B cell (primary cell): ENCODE results near the gene KRT33B. TPM values are rescaled to one million over a fixed set of nuclear protein-coding genes. Genes with fewer than 3 reads are reported as not detected.

Experiments
- ATAC-seq: fragments of 200-7000 bp; cut with Tn5 transposase; one replicate; pipeline ENCODE4 v1.10.0; 2021; ENCODE audit warnings: low read depth, mild to moderate bottlenecking, moderate number of reproducible peaks, moderate library complexity
- CTCF ChIA-PET: fragments of 350-600 bp; sonication (Branson Sonifier 250); formaldehyde crosslinking; loops from one replicate; lab custom pipeline; 2021; ENCODE audit warnings: antibody characterized with exemption, inconsistent platforms; lab: Charles Lee
- POLR2A ChIA-PET: fragments of 350-600 bp; sonication (Branson Sonifier 250); formaldehyde crosslinking; loops from one replicate; lab custom pipeline; 2021; ENCODE audit warnings: antibody characterized with exemption; lab: Charles Lee
- DNase-seq: peaks from one replicate; pipeline ENCODE4 v3.0.0; 2013
- H2AFZ ChIP-seq: 2 replicates; pipeline ENCODE4 v1.6.1; 2012; ENCODE audit warnings: mild to moderate bottlenecking, low read depth, low read length; ENCODE audit not compliant: insufficient read depth, poor library complexity, severe bottlenecking
- H3K27ac ChIP-seq, 2 donors: 1 replicate in 1 of 2; 2 replicates in 1 of 2; pipeline ENCODE4 v1.5.1; 2012 to 2013; ENCODE audit warnings: low read length in 2 of 2, mild to moderate bottlenecking in 2 of 2, moderate library complexity in 1 of 2
- H3K27me3 ChIP-seq, 4 experiments: fragments of 200-600 bp in 1 of 4; sonication (generic) in 1 of 4; replicated peaks in 1 of 4; 1 replicate in 2 of 4; 2 replicates in 2 of 4; pipeline versions ENCODE4 v1.6.1 to v1.7.0; 2013 to 2016; ENCODE audit warnings: low read length in 3 of 4, mild to moderate bottlenecking in 2 of 4, mixed read lengths in 1 of 4, moderate library complexity in 1 of 4; ENCODE audit not compliant: insufficient read depth in 4 of 4, control insufficient read depth in 3 of 4; ENCODE audit errors: control extremely low read depth in 1 of 4
- H3K36me3 ChIP-seq, 2 experiments: replicated peaks in 1 of 2; 1 replicate in 1 of 2; 2 replicates in 1 of 2; pipeline versions ENCODE4 v1.6.1 to v1.7.1; 2013; ENCODE audit warnings: low read length in 1 of 2; ENCODE audit not compliant: insufficient read depth in 2 of 2, control insufficient read depth in 1 of 2; ENCODE audit errors: control extremely low read depth in 1 of 2, extremely low read depth in 1 of 2
- H3K4me1 ChIP-seq, 2 donors: fragments of 200-600 bp in 1 of 2; sonication (generic) in 1 of 2; 1 replicate in 1 of 2; 2 replicates in 1 of 2; pipeline versions ENCODE4 v1.5.1 to v1.6.1; 2013 to 2017; ENCODE audit warnings: low read length in 2 of 2; ENCODE audit not compliant: control insufficient read depth in 2 of 2, insufficient read depth in 2 of 2
- H3K4me2 ChIP-seq: replicated peaks from 2 replicates; pipeline ENCODE3; 2012; ENCODE audit warnings: mild to moderate bottlenecking, low read depth, low read length; ENCODE audit not compliant: poor library complexity, severe bottlenecking
- H3K4me3 ChIP-seq, 5 experiments: fragments of 200-600 bp in 1 of 5; sonication (generic) in 1 of 5; 1 replicate in 3 of 5; 2 replicates in 2 of 5; pipeline versions ENCODE4 v1.5.1 to v1.7.0; 2011 to 2016; ENCODE audit warnings: low read length in 4 of 5, mild to moderate bottlenecking in 4 of 5, low read depth in 2 of 5, control low read depth in 1 of 5, moderate library complexity in 1 of 5; ENCODE audit not compliant: insufficient read depth in 1 of 5; ENCODE audit errors: control extremely low read depth in 1 of 5, extremely low read depth in 1 of 5
- H3K79me2 ChIP-seq: fragments of 200-600 bp; sonication (generic); one replicate; pipeline ENCODE4 v1.6.0; 2016; ENCODE audit warnings: low read length; ENCODE audit not compliant: control insufficient read depth, insufficient read depth
- H3K9ac ChIP-seq: fragments of 200-600 bp; sonication (generic); 2 replicates; pipeline ENCODE4 v1.6.1; 2017; ENCODE audit warnings: mild to moderate bottlenecking, low read length, moderate library complexity
- H3K9me3 ChIP-seq, 3 donors: one replicate each; pipeline versions ENCODE4 v1.6.1 to v1.7.1; 2013; ENCODE audit warnings: low read length in 2 of 3; ENCODE audit not compliant: control insufficient read depth in 2 of 3, insufficient read depth in 1 of 3; ENCODE audit errors: control extremely low read depth in 1 of 3
- H4K20me1 ChIP-seq: 2 replicates; pipeline ENCODE4 v1.6.0; 2012; ENCODE audit warnings: mild to moderate bottlenecking, low read length; ENCODE audit not compliant: insufficient read depth, control insufficient read depth, poor library complexity, severe bottlenecking
- H3K27ac Mint-ChIP-seq: one replicate; pipeline ENCODE4 v1.8.0; 2021; ENCODE audit warnings: mixed read lengths
- H3K27me3 Mint-ChIP-seq: one replicate; pipeline ENCODE4 v1.8.0; 2021; ENCODE audit warnings: mixed read lengths
- H3K4me1 Mint-ChIP-seq: one replicate; pipeline ENCODE4 v1.8.0; 2021; ENCODE audit warnings: mixed read lengths
- H3K4me3 Mint-ChIP-seq: one replicate; pipeline ENCODE4 v1.8.0; 2021; ENCODE audit warnings: mixed read lengths
- H3K9me3 Mint-ChIP-seq: one replicate; pipeline ENCODE4 v1.8.0; 2022; ENCODE audit warnings: mixed read lengths; ENCODE audit not compliant: insufficient read depth
- EZH2 ChIP-seq: IDR thresholded peaks from 2 replicates; pipeline ENCODE4 v1.6.1; 2012; ENCODE audit warnings: borderline replicate concordance, low read depth, mild to moderate bottlenecking, moderate library complexity, low read length; ENCODE audit not compliant: insufficient read depth, poor library complexity, severe bottlenecking
- WGBS: methylation state at CpG from one replicate; pipeline ENCODE4 v1.1.5; 2013; ENCODE audit warnings: missing lambda C conversion rate; ENCODE audit not compliant: insufficient coverage; 5-methylcytosine and 5-hydroxymethylcytosine counted together
- intact Hi-C: fragments of 100-400 bp; cut with micrococcal nuclease; formaldehyde crosslinking; loops from one replicate; pipeline ENCODE4 v1.10.0; 2022
- polyA plus RNA-seq: library from polyadenylated mRNA; depleted of rRNA; stranded (reverse); fragments of >200 nt; gene quantifications from 2 replicates; pipeline ENCODE4 v1.2.3, GENCODE V29; 2012
- total RNA-seq, 2 donors: library from RNA; stranded (reverse); fragments of 120-200 nt in 1 of 2; gene quantifications; 1 replicate in 1 of 2; 2 replicates in 1 of 2; pipeline versions ENCODE4 v1.2.3 to v1.2.4, GENCODE V29; 2013 to 2022
- TF ChIP-seq, protein P1 (sequence below): fragments of 200-600 bp; IDR thresholded peaks from one replicate; pipeline ENCODE4 v1.8.0; 2022; ENCODE audit warnings: antibody characterized with exemption, mild to moderate bottlenecking

KRT33B gene
- total and polyA plus RNA-seq, 2 donors (not counting 1 experiment from before 2014, with no cell fraction given) = not detected

DNA sequence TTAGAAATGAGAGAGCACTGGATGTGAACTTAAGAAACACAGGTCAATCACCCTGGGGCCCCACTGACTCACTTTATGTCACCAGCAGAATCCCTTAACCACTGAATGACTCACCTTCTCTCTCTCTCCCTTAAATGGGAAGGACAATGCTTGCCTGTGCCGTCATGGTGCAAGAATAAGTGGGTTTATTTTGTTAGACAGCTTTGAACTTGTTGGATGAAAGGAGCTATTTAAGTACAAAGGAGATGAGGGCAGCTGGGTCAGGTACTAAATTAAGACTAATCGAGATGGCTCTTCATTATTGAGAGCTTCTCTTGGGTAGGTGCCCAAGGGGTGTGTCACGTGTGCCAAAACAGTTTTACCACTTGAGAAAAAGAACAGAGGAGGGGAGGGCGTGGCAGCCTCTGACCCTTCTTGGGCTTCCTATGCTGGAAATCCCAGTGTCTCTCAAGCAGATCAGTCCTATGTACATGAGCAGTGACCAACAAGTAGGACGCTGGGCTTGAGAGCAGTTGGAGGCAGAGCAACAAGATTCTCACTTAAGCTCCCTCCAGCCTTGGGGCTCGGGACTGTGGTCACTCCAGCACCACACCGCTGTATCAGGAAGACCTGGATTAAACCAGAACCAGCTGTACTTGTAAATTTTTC, 34.5 kb upstream of the KRT33B start:
- DNase-seq = no peak

DNA sequence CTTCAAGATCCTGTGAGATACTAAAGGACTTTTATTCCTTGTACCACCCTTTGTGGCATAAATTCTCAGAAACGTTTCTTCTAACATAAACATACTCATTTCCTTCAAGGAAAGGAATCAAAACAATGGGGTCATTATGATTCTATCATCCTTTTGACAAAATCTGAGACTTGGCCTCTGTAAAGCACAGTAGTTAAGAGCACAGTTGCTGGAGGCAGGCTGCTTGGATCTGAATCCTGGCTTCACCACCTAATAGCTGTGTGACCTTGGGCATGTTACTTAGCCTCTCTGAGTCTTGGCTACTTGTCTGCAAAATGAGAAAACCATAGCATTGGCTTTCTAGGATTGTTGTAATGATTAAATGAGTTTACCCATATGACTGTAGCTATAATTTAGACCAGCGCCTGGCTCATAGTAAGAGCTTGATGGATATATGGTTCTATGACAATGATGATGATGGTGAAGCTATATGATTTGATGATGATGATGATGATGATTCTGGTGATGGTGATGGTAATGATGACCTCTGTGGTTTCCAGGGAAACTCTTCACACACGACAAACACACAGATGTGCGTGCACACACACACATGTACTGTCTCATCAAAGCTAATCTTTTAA, 33.9 kb upstream of the KRT33B start:
- H3K9me3 Mint-ChIP-seq = no peaks in the 10 kb centered on the region
- Histone ChIP-seq H3K4me1 (no peaks in the 10 kb centered on the region), H3K4me3 (no peak overlapping the region), H3K9ac (no peak overlapping the region), H4K20me1 (no peaks in the 10 kb centered on the region), H3K27me3 (peaks cover 0 to 11% (median 1%) of the 10 kb centered on the region in 4 experiments), H3K9me3 (no peaks in the 10 kb centered on the region), H3K36me3 (no peaks in the 10 kb centered on the region), H3K27ac (no peak overlapping the region), H3K4me2 (no peak overlapping the region), H3K79me2 (no peaks in the 10 kb centered on the region), H2AFZ (no peak overlapping the region)
- TF ChIP-seq, protein P1, sequence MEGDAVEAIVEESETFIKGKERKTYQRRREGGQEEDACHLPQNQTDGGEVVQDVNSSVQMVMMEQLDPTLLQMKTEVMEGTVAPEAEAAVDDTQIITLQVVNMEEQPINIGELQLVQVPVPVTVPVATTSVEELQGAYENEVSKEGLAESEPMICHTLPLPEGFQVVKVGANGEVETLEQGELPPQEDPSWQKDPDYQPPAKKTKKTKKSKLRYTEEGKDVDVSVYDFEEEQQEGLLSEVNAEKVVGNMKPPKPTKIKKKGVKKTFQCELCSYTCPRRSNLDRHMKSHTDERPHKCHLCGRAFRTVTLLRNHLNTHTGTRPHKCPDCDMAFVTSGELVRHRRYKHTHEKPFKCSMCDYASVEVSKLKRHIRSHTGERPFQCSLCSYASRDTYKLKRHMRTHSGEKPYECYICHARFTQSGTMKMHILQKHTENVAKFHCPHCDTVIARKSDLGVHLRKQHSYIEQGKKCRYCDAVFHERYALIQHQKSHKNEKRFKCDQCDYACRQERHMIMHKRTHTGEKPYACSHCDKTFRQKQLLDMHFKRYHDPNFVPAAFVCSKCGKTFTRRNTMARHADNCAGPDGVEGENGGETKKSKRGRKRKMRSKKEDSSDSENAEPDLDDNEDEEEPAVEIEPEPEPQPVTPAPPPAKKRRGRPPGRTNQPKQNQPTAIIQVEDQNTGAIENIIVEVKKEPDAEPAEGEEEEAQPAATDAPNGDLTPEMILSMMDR = no peak
- H3K27me3 Mint-ChIP-seq = peaks cover 38% of the 10 kb centered on the region
- DNase-seq (no peak), ATAC-seq (no peak)
- intact Hi-C loops = no loop called here
- H3K4me3 Mint-ChIP-seq = no peak overlapping the region
- ChIA-PET POLR2A (no interaction called here), CTCF (no interaction called here)
- WGBS = 100% methylated on average over 1 of the region's 4 CpGs
- no peaks in the 10 kb centered on the region for H3K4me1 Mint-ChIP-seq
- H3K27ac Mint-ChIP-seq = no peak overlapping the region

More for the DNA sequence above, 34.5 kb upstream of the KRT33B start:
- 84% methylated on average over 3 of the region's 7 CpGs for WGBS
- H3K9ac ChIP-seq = no peak overlapping the region
- H3K4me3 ChIP-seq = no peak overlapping the region
- H3K27ac ChIP-seq = no peak overlapping the region
- ATAC-seq = no peak
- no peak overlapping the region for H3K27ac Mint-ChIP-seq
- H3K4me1 ChIP-seq = no peaks in the 10 kb centered on the region
- no peak overlapping the region for H3K4me2 ChIP-seq
- intact Hi-C loops = no loop called here
- no peaks in the 10 kb centered on the region for H4K20me1 ChIP-seq
- H3K9me3 Mint-ChIP-seq = no peaks in the 10 kb centered on the region
- H3K79me2 ChIP-seq = no peaks in the 10 kb centered on the region
- no peak overlapping the region for H2AFZ ChIP-seq
- TF ChIP-seq EZH2 = no peak
- TF ChIP-seq, protein P1 = no peak
- ChIA-PET CTCF (no interaction called here), POLR2A (no interaction called here)
- H3K27me3 ChIP-seq = peaks cover 0 to 11% (median 1%) of the 10 kb centered on the region in 4 experiments
- H3K4me1 Mint-ChIP-seq = no peaks in the 10 kb centered on the region
- no peaks in the 10 kb centered on the region for H3K9me3 ChIP-seq
- no peaks in the 10 kb centered on the region for H3K36me3 ChIP-seq
- H3K27me3 Mint-ChIP-seq = peaks cover 37% of the 10 kb centered on the region
- no peak overlapping the region for H3K4me3 Mint-ChIP-seq
